T-helper 2 cell treated with Interferon-gamma antibody and Interleukin-4, amounts not matched to agents 100 ng/mL and 5 ng/mL, for 36 hours (primary cell): ENCODE data around the gene DLG1. TPM values are rescaled to one million over a fixed set of nuclear protein-coding genes. Genes with fewer than 3 reads are reported as not detected.
"Not testable (repeated sequence)": the region's sequence is repeated elsewhere in the genome, so short reads cannot be mapped to it uniquely, and the experiment has no call there.

Experiments
- intact Hi-C: fragments of 100-400 bp; cut with micrococcal nuclease; formaldehyde crosslinking; loops from one replicate; pipeline ENCODE4 v1.15.1; 2023
- total RNA-seq: library from RNA; stranded (reverse); gene quantifications from 2 replicates; pipeline ENCODE4 v1.2.3, GENCODE V29; 2022

DLG1 gene
- total RNA-seq, 1 donor from 2014 or later, result 72.5 TPM

- intact Hi-C loops, result no loop called here
Observed at GRCh38 chr3:197216914-197217313, 81.5 kb downstream of the DLG1 start.

DNA sequence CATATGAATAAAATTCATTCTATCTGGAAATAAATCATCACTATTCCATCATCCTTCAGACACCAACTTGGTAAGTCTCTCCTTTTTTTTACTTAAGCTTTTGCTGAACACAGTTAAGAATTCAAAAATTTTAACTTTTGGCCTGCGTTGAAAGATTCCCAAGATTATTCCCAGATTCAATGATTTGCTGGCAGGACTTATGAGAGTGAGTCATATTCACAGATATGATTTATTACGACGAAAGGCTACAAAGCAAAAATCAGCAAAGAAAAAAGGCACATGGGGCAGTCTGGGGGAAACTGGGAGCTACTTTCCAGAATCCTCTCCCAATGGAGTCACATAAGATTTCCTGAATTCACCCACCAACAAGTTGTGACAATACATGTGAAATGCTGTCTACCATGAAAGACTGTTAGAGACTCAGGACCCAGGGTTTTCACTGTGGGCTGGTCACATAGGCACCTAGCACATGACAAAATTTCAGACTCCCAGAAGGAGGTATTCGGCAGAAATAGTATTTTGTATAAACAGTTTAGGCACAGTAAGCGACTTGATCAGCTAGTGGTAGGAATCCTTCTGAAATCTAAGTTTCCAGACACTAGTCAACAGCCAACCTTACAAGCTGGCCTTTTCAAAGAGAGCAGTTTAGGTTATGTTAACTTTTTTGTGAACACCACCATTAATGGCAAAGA, 82.1 kb downstream of the DLG1 start:
- intact Hi-C loops, result no loop called here

DNA sequence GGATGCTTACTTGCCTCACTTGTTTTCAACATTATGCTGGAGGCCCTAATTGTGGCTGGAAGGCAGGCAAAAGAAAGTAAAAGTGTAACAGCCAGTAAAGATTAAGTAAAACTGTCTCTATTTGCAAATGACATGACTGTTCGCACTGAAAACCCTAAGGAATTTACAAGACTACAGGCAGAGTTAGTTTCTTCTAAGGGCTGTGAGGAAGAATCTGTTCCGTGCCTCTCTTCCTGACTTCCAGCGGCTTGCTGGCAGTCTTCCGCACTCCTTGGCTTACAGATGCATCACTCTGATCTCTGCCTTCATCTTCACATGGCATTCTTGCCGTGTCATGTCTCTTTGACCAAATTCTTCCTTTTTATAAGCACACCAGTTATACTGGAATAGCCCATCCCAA, 86.1 kb downstream of the DLG1 start:
- intact Hi-C loops, result no loop called here

DNA sequence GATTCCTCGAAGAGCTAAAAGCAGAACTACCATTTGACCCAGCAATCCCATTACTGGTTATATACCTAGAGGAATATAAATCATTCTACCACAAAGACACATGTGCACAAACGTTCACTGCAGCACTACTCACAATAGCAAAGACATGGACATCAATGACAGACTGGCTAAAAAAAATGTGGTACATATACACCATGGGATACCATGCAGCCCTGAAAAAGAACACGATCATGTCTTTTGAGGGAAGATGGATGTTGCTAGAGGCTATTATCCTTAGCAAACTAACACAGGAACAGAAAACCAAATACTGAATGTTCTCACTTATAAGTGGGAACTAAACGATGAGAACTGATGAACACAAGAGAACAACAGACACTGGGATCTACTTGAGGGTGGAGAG, 86.7 kb downstream of the DLG1 start:
- intact Hi-C loops, result not testable (repeated sequence)

DNA sequence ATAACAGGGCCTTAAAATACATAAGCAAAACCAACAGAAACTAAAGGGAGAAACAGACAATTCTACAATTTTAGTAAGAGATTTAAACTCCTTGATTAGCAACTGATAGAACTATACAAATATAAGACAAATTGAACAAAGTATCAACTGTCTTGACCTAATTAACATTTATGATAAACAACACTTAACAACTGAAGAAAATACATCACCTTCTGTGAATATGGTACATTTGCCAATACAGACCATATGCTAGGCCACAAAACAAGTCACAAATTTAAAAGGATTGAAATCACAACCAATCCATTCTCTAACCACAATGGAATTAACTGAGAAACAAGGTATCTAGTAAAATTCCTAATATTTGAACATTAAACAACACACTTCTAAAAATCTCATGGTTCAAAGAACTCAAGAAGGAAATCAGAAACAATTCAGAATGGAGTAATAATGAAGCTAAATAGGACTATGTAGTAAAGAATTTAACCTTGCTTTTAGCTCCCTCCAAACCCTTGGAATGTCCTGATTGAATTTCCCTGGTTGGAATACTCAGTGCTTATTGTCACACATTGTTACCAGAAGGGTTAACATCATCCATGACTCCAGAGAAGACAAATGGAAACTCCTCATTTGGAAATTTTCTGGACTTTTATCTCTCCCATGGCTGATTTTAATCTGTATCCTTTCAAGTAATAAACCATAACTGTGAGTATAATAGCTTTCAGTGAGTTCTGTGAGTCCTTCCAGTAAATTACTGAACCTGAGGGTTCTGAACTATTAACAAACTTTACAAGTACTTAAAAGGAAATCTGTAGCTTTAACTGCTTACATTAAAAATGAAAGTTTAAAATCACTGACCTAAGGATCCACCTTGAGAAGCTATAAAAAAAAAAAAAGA, 88.8 kb downstream of the DLG1 start:
- intact Hi-C loops, result no loop called here

GRCh38 chr3:197206913-197207312, 91.5 kb downstream of the DLG1 start:
- intact Hi-C loops, result no loop called here

- intact Hi-C loops, result no loop called here
Observed at GRCh38 chr3:197205675-197206074, 92.7 kb downstream of the DLG1 start.

DNA sequence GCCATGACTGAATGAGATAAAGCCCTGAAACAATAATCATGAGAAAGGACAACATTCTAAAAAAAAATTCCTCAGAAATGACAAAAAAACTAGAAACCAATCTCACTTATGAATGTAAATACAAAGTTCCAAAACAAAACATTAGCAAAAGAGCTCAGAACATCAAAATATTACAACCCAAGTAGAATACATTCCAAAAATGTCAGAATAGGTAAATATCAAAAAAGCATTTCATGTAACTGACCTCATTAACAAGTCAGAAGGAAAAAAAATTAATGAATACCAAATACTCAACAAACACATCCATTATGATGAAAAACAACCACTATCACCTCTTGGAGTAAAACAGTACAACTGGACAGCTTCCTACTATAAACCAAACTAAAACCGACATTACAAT, 93.1 kb downstream of the DLG1 start:
- intact Hi-C loops, result no loop called here

DNA sequence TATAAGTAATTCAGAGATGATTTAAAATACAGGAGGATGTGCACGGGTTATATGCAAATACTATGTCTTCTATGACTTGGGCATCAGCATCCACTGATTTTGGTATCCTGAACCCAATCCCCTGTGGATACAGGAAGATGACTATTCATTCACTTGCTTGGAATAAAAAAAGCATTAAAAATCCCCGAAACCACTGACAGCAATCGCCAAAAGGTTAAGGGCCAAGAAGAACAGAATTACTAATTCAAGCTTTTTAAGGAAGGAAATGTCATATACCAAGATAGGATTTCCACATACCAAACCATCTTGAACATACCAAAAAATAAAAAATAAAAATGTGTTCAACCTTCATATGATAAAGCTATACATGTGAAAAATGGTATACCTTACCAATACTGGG, 93.7 kb downstream of the DLG1 start:
- intact Hi-C loops, result no loop called here

GRCh38 chr3:197203714-197204146, 94.7 kb downstream of the DLG1 start:
- intact Hi-C loops, result no loop called here

- intact Hi-C loops, result no loop called here
Observed at GRCh38 chr3:197202694-197203093, 95.7 kb downstream of the DLG1 start.

- intact Hi-C loops, result no loop called here
Observed at GRCh38 chr3:197201791-197202452, 96.5 kb downstream of the DLG1 start.

- intact Hi-C loops, result not testable (repeated sequence)
Observed at GRCh38 chr3:197200856-197201255, 97.6 kb downstream of the DLG1 start.

DNA sequence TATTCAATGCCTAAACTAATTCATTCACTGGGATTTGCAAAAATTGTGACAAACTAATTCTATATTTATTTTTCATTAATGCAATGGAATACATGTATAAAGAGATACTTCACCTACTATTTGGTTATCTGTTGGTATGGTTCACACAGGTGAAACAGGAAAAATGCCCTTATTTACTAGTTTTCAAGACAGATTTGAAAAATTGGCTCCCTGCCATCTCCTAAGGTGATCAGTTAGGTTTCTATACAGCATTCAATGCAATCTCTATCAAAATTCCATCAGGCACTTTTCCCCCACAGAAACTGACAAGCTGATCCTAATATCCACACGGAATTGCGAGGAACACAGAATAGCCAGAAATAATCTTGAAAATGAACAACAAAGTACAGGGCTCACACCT, 101.1 kb downstream of the DLG1 start:
- intact Hi-C loops, result no loop called here

DNA sequence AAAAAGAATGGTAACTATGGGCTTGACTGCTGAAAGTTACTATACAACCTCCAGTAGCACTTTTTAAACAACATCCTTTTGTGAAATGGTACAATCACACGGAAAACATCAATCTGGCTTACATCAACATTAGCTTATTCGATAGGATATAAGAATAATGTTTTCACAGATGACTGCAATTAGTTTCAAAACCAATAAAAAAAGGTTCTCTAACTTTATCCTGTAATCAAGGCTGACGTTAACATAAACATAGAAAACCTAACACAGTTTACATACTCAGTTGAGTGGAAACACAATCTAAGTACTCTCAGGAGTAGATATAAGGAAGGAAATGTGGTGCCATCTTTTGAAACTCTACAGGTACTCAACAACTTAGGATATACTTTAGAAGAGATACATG, 102.2 kb downstream of the DLG1 start:
- intact Hi-C loops, result no loop called here

GRCh38 chr3:197195326-197195725, 103.1 kb downstream of the DLG1 start:
- intact Hi-C loops, result no loop called here

- intact Hi-C loops, result not testable (repeated sequence)
Observed at GRCh38 chr3:197193759-197194158, 104.7 kb downstream of the DLG1 start.

DNA sequence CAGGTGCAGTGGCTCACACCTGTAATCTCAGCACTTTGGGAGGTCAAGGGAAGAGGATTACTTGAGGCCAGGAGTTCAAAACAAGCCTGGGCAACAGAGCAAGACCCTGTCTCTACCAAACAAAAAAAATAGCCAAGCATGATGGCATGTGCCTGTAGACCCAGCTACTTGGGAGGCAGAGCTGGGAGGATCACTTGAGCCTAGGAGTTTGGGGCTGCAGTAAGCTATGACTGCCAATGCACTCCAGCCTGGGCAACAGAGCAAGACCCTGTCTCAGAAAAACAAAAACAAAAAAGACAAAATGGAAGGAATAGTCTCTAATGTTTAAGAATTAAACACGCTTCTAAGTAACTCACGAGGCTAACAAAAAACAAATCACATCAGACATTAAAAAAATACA, 106.5 kb downstream of the DLG1 start:
- intact Hi-C loops, result no loop called here

GRCh38 chr3:197189623-197190022, 108.8 kb downstream of the DLG1 start:
- intact Hi-C loops, result loop anchor here (5.0 kb wide), 1 partner anchor 352 kb away; no protein-coding TSS in a partner anchor

DNA sequence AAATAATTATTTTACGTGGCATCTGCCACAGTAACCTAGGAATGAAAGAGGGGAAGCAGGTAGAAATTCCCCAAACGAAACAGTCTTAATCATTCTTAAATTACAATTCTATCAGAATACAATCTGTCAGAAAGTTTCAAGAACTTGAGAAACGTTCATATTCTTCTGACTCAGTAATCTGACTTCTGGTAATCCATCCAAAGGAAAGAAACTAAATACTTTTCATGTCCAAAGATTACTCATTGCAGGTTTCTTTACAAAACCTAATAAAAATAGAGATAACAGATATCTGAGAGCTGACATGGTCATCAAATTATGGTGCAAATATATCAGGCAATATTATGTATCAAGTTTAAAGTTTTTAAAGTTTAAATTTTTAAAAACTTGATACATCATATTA, 109.4 kb downstream of the DLG1 start:
- intact Hi-C loops, result loop anchor here (5.0 kb wide), 1 partner anchor 352 kb away; no protein-coding TSS in a partner anchor

DNA sequence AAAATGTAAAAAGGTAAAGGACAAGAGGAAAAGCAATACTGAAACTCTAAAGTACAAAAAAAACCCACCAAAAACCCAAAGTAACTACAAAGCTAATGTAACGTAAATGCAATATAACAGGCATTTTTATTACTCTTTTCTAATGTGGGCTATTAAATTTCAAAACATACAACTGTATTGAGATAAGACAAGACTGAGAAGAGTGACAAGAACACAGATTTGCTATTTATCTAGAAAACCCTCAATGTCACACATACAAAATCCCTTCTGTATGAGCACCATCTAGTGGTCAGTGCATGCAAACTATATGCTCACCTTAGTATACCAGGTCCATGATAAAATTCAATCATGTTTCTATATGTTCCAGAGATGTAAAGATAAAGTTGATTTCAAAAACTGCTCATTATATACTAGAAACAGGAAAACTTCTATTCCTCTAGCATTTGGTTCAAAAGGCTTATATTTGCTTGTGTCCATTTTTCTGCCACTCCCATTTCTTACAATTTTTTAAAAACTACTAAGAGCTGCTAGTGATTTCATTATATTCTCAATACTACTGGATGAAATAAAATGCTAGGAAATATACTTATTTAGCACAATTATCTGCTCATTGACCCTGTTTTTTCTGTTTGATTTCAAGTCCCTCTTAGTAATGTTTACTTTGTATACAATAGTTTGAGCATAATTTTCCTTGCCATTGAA, 111.4 kb downstream of the DLG1 start:
- intact Hi-C loops, result loop anchor here (1.0 to 5.0 kb wide), 2 partner anchors 184 to 350 kb away; no protein-coding TSS in a partner anchor
